HEK293 (cell line): ENCODE measurements around the gene FAM20B.
A peak's percentile ranks its signal among the peaks of the same experiment; 100 is the strongest.

Source experiments
- ATF2 ChIP-seq: fragments of 450-650 bp; formaldehyde crosslinking; IDR thresholded peaks from 2 replicates; pipeline ENCODE4 v1.5.1; 2016; ENCODE audit warnings: missing biosample characterization, missing genetic modification characterization, low read depth
- KLF8 ChIP-seq: fragments of 450-650 bp; formaldehyde crosslinking; IDR thresholded peaks from 2 replicates; pipeline ENCODE4 v1.5.1; 2016; ENCODE audit warnings: missing biosample characterization, missing genetic modification characterization
- OSR2 ChIP-seq: fragments of 450-650 bp; formaldehyde crosslinking; IDR thresholded peaks from 2 replicates; pipeline ENCODE4 v1.5.1; 2016; ENCODE audit warnings: missing biosample characterization, missing genetic modification characterization
- PBX3 ChIP-seq: sonication (generic); formaldehyde crosslinking; IDR thresholded peaks from 2 replicates; pipeline ENCODE4 v1.8.1; 2022; ENCODE audit warnings: mild to moderate bottlenecking, moderate library complexity, missing genetic modification reagents
- PRDM1 ChIP-seq: fragments of 450-650 bp; formaldehyde crosslinking; IDR thresholded peaks from 2 replicates; pipeline ENCODE4; 2016; ENCODE audit warnings: missing biosample characterization, missing genetic modification characterization
- PRDM10 ChIP-seq: fragments of 450-650 bp; formaldehyde crosslinking; IDR thresholded peaks from 2 replicates; pipeline ENCODE4 v1.5.1; 2016; ENCODE audit warnings: missing biosample characterization, missing genetic modification characterization
- SCRT2 ChIP-seq: fragments of 450-650 bp; formaldehyde crosslinking; IDR thresholded peaks from 2 replicates; pipeline ENCODE4 v1.5.1; 2016; ENCODE audit warnings: missing biosample characterization, missing genetic modification characterization
- ZFP69B ChIP-seq: fragments of 450-650 bp; formaldehyde crosslinking; IDR thresholded peaks from 2 replicates; pipeline ENCODE4 v1.5.1; 2016; ENCODE audit warnings: missing biosample characterization, missing genetic modification characterization
- ZNF148 ChIP-seq: fragments of 450-650 bp; formaldehyde crosslinking; IDR thresholded peaks from 2 replicates; pipeline ENCODE4 v1.5.0; 2017; ENCODE audit warnings: missing biosample characterization, missing genetic modification characterization, borderline replicate concordance
- ZNF202 ChIP-seq: fragments of 450-650 bp; formaldehyde crosslinking; IDR thresholded peaks from 2 replicates; pipeline ENCODE4 v1.5.1; 2016; ENCODE audit warnings: missing biosample characterization, missing genetic modification characterization, borderline replicate concordance
- ZNF211 ChIP-seq: fragments of 450-650 bp; formaldehyde crosslinking; IDR thresholded peaks from 2 replicates; pipeline ENCODE4 v1.5.1; 2016; ENCODE audit warnings: low read depth, missing biosample characterization, missing genetic modification characterization
- ZNF223 ChIP-seq: fragments of 450-650 bp; formaldehyde crosslinking; IDR thresholded peaks from 2 replicates; pipeline ENCODE4 v1.5.1; 2016; ENCODE audit warnings: missing biosample characterization, missing genetic modification characterization
- ZNF302 ChIP-seq: fragments of 450-650 bp; formaldehyde crosslinking; IDR thresholded peaks from 2 replicates; pipeline ENCODE4 v1.5.1; 2016; ENCODE audit warnings: missing biosample characterization, missing genetic modification characterization, low read depth
- ZNF324 ChIP-seq: fragments of 450-650 bp; formaldehyde crosslinking; IDR thresholded peaks from 2 replicates; pipeline ENCODE4 v1.5.1; 2016; ENCODE audit warnings: missing biosample characterization, missing genetic modification characterization
- ZNF341 ChIP-seq: fragments of 450-650 bp; formaldehyde crosslinking; IDR thresholded peaks from 2 replicates; pipeline ENCODE4; 2016; ENCODE audit warnings: low read depth, missing biosample characterization, missing genetic modification characterization
- ZNF366 ChIP-seq: fragments of 450-650 bp; formaldehyde crosslinking; conservative IDR thresholded peaks from 2 replicates; pipeline ENCODE4 v1.5.1; 2016; ENCODE audit warnings: missing biosample characterization, missing genetic modification characterization
- ZNF488 ChIP-seq: fragments of 450-650 bp; formaldehyde crosslinking; IDR thresholded peaks from 2 replicates; pipeline ENCODE4 v1.5.1; 2016; ENCODE audit warnings: missing biosample characterization, missing genetic modification characterization
- ZNF555 ChIP-seq: fragments of 450-650 bp; formaldehyde crosslinking; conservative IDR thresholded peaks from 2 replicates; pipeline ENCODE4 v1.5.1; 2017; ENCODE audit warnings: missing biosample characterization, mild to moderate bottlenecking, missing genetic modification characterization, inconsistent platforms
- ZNF596 ChIP-seq: fragments of 450-650 bp; IDR thresholded peaks from 2 replicates; pipeline ENCODE4 v1.5.0; 2018; ENCODE audit warnings: missing biosample characterization, mild to moderate bottlenecking, missing genetic modification characterization, moderate library complexity
- ZNF610 ChIP-seq: fragments of 450-650 bp; formaldehyde crosslinking; IDR thresholded peaks from 2 replicates; pipeline ENCODE4 v1.5.1; 2016; ENCODE audit warnings: missing biosample characterization, missing genetic modification characterization, borderline replicate concordance
- ZNF624 ChIP-seq: fragments of 450-650 bp; formaldehyde crosslinking; IDR thresholded peaks from 2 replicates; pipeline ENCODE4 v1.5.1; 2017; ENCODE audit warnings: missing biosample characterization, missing genetic modification characterization
- ZNF626 ChIP-seq: fragments of 450-650 bp; sonication (Bioruptor Pico); formaldehyde crosslinking; IDR thresholded peaks from 2 replicates; pipeline ENCODE4 v1.5.1; 2018; ENCODE audit warnings: missing biosample characterization, missing genetic modification characterization, inconsistent platforms
- ZNF747 ChIP-seq: fragments of 450-650 bp; formaldehyde crosslinking; IDR thresholded peaks from 2 replicates; pipeline ENCODE4 v1.5.1; 2016; ENCODE audit warnings: missing biosample characterization, missing genetic modification characterization
- ZNF837 ChIP-seq: fragments of 450-650 bp; formaldehyde crosslinking; IDR thresholded peaks from 2 replicates; pipeline ENCODE4 v1.5.1; 2016; ENCODE audit warnings: missing biosample characterization, missing genetic modification characterization
- ZSCAN16 ChIP-seq: fragments of 450-650 bp; formaldehyde crosslinking; IDR thresholded peaks from 2 replicates; pipeline ENCODE4 v1.5.1; 2016; ENCODE audit warnings: missing biosample characterization, missing genetic modification characterization
- ZSCAN18 ChIP-seq: fragments of 450-650 bp; formaldehyde crosslinking; IDR thresholded peaks from 2 replicates; pipeline ENCODE4 v1.5.1; 2016; ENCODE audit warnings: missing biosample characterization, missing genetic modification characterization
- ZSCAN4 ChIP-seq: fragments of 450-650 bp; formaldehyde crosslinking; IDR thresholded peaks from 2 replicates; pipeline ENCODE4 v1.5.1; 2017; ENCODE audit warnings: missing biosample characterization, missing genetic modification characterization
- ZXDB ChIP-seq: fragments of 450-650 bp; formaldehyde crosslinking; IDR thresholded peaks from 2 replicates; pipeline ENCODE4 v1.5.1; 2016; ENCODE audit warnings: missing biosample characterization, missing genetic modification characterization

FAM20B gene

GRCh38 chr1:179002552-179003345, 22.9 kb upstream of the FAM20B start (continued):
- no peak for TF ChIP-seq PRDM10
- no peak for TF ChIP-seq ZNF596 (tag by site-specific recombination)
- no peak for TF ChIP-seq SCRT2 (tag by site-specific recombination)
- no peak for TF ChIP-seq ZNF626
- TF ChIP-seq ZNF366 (tag by site-specific recombination): no peak
- no peak for TF ChIP-seq ZNF302 (tag by site-specific recombination)
- TF ChIP-seq ZNF223: no peak
- no peak for TF ChIP-seq ZNF341 (tag by site-specific recombination)
- TF ChIP-seq ZNF211 (tag by site-specific recombination): no peak
- no peak for TF ChIP-seq ZNF324 (tag by site-specific recombination)
- no peak for TF ChIP-seq ZNF202 (tag by site-specific recombination)
- no peak for TF ChIP-seq ZSCAN16 (tag by site-specific recombination)
- TF ChIP-seq ZFP69B (tag by site-specific recombination): no peak
- TF ChIP-seq OSR2 (tag by site-specific recombination): no peak
- no peak for TF ChIP-seq ZNF747 (tag by site-specific recombination)
- no peak for TF ChIP-seq ZNF148 (tag by site-specific recombination)
- no peak for TF ChIP-seq ZSCAN18 (tag by site-specific recombination)
- no peak for TF ChIP-seq ZNF837 (tag by site-specific recombination)
- no peak for TF ChIP-seq ZSCAN4 (tag by site-specific recombination)
- TF ChIP-seq ZNF555 (tag by site-specific recombination): no peak
- TF ChIP-seq KLF8 (tag by site-specific recombination): 0 out of 2 replicates have a peak, but pooled peaks have one; percentile 20
- TF ChIP-seq ATF2 (tag by site-specific recombination): no peak
- TF ChIP-seq ZNF488 (tag by site-specific recombination): no peak
- TF ChIP-seq ZXDB (tag by site-specific recombination): peak; percentile 66
- no peak for TF ChIP-seq PRDM1 (tag by site-specific recombination)
- no peak for TF ChIP-seq PBX3
- TF ChIP-seq ZNF624 (tag by site-specific recombination): no peak
- no peak for TF ChIP-seq ZNF610 (tag by site-specific recombination)
